GM18858 (cell line): ENCODE measurements around the gene TACC2.

Source experiments
- ATAC-seq: cut with Tn5 transposase; IDR thresholded peaks from one replicate; pipeline ENCODE4 v1.9.1; 2021; ENCODE audit not compliant: unreplicated experiment

Gene TACC2

DNA sequence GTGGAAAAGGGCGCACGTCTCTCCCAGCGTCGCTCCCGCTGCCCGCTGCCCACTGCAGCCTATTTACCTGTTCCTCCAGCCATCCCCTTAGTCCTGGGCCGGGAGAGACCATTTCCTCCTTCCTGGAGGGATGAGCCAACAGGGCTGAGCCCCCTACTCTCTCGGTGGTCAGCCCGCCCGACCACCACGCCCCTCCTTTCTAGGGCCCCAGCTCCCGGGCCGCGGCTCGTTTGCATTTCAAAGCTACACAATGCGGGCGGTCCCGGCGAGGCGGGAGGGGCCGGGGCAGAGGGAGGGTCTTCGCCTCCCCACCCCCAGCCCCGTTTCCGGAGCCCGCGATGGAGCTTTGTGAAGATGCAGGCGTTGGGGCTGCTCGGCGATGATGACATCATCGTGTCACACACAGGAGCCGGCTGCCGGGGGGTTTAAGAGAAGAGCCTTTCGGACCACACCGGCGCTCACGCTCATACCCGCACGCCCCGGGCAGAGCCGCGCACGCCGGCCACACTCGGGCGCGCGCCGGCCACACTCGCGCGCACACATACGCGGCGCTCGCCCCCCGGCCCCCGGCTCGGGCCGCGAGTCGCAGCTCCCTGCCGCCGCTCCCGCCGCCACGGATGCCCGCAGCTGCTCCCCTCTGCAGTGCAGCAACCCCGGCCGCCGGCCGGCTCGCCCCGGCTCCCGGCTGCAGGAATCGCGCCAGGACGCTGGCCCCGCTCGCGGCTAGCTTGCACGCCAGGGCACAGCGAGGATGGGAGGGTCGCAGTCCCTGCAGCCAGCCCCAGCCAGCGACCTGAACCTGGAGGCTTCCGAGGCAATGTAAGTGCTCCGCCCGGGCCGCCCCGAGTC, 174.4 kb downstream of the TACC2 start:
- ATAC-seq = no peak

DNA sequence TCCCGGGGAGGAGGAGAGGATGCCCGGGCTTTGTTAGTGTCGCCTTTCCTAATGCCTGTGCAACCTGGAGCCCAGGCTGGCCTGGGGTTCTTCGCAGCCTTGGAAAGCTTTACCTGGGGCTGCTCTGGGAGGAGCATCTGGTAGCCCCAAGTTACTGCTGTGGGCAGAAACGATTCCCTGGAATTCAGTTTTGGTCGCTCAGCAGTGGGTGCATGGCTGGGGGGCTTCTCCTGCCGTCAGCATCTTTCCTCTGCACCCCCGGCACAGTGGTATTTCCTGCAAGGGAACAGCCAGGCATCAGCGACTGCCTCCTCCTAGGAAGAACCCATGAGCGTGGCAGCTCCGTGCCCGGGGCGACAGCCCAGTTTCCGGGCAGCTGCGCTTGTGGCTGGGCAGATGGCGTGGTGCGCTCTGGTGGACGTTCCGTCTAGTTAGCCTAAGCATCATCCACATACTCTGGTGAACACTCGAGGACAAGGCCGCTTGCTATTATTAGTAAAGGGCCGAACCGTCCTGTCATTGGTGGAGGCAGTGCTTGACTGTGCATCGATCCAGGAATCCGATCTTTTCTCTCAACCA, 175.1 kb downstream of the TACC2 start:
- no peak for ATAC-seq

DNA sequence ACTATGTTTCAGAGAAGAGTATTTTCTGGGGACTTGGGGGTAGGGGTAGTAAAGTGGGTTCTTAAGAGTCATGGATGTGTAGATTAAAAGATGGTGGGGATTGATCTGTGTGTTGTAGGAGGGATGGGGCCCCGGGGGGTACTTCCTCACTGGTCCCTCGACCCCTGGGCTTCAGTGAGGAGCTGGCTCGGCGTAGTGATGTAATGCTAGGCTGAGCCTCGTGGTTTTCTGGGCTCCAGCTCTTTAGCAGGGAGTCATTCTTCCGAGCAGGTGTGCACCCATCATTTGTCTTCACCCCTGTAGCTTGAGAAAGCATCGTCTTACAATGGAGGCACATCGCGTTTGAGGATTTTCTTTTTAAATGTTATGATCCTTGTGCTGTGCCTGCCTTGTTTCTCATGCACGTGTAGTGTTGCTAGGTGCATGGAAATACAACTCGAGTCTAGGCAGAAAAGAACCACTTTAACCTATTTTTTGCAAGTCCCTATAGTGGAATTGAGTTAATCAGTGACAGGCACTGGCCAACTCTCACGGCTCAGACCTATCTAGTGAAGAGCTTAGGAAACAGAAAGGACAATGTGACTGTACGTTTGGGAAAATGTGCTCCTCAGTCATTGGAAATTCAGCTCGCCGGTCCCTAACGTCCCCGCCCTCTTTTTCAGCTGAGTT, 176.0 kb downstream of the TACC2 start:
- ATAC-seq = no peak

DNA sequence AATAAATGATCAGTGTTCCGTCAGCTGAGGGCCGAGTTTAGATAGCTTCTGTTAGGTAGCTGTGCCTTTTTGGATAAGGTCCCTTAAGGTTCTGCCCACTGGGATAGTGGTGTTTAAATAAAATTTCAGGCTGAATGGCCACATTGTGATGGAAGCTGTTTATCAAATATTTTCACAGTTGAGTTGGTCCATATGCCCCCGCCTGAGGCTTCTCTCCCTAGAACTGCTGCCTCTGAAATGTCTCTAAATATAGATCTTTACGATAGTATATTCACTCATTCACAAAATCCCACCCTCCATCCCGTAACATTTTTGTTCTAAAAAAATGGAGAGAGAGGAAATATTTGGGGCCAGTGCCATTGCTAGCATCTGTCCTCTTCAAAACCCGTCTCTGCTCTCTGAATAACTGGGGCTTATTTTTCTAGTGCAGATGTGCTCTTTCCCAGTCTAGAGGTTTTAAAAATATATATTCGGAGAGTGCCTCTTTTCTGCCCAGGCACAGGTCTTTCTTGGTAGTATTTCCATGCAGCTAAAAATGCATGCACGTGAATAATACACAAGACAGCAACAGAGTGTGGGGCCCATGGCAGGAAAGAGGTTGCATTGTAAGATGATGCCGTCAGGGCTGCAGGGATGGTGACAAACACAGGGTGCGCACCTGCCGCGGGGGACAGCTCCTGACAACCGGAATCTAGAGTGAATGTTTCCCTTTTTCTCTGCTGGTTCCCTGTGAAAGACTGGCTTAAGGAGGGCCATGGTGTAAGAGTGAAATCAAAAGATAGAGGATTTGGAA, 176.7 kb downstream of the TACC2 start:
- ATAC-seq = no peak

DNA sequence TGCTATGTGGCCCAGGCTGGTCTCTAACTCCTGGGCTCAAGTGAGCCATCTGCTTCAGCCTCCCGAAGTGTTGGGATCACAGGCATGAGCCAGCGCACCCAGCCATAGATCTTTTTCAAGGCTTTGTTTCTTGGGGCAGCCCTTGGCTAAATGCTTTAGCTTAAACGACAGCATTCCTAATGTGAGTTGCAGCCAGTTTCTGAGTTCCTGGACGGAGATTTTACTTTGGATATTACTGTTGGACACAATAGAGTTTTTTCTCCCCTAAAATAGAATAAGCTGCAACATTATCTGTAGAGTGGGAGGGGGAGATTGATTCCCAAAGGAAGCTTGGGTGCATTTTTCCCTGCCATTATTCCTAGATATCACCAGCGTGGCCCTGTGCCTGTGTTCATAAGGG, 179.1 kb downstream of the TACC2 start:
- no peak for ATAC-seq

DNA sequence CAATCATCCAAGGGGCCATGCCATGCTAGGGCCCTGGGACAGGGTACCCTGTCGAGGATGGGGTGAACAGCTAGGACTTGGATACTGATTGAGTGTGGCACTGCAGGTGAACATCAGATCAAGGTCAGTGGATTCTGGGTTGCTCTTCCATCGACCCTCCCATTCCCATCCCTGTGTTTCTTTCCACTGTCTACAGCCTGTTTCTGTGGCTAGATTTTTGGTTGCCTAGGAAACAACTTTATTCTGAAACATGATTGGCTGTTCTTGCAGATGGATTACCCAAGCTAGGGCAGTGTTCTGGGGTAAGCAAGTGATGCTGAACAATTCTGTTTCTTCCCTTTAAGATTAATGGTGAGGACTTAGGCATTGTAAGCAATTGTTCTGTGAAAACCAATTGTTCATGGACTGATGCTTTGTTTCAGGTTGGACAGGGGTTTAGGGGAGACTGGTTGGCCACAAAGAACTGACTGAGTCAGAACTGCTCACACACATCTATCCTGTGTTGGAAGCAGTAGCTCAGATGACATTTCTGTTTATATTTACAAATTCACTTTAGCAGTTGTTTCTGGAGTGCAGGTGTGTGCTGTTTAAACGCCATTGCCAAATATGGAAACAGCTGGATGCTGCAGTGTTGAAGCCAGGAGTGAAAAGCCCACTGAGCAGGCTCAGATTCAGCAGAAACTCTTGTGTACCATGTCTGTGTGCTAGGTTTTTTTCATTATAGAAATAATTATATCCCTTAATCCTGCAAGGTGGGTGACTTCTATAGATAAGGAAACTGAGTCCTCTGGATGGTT, 179.8 kb downstream of the TACC2 start:
- no peak for ATAC-seq

DNA sequence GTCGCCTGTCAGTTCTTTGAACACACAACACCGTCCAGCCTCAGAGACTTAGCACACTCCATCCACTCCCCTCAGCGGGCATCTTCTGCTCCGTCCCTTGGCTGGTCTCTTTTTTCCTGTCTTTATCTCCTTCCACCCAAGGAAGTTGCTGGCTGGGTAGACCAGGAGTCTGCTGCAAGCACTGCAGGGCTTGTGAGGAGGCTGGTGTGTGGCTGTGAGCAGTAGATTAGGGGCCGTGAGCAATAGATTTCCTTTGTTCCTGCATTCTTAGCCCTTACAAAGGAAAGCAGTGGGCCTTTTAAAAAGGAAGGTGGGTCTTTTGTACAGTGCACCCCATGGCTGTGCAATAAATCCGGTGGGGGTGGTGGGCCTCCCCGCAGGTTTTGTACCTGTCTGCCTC, 181.8 kb downstream of the TACC2 start:
- no peak for ATAC-seq

DNA sequence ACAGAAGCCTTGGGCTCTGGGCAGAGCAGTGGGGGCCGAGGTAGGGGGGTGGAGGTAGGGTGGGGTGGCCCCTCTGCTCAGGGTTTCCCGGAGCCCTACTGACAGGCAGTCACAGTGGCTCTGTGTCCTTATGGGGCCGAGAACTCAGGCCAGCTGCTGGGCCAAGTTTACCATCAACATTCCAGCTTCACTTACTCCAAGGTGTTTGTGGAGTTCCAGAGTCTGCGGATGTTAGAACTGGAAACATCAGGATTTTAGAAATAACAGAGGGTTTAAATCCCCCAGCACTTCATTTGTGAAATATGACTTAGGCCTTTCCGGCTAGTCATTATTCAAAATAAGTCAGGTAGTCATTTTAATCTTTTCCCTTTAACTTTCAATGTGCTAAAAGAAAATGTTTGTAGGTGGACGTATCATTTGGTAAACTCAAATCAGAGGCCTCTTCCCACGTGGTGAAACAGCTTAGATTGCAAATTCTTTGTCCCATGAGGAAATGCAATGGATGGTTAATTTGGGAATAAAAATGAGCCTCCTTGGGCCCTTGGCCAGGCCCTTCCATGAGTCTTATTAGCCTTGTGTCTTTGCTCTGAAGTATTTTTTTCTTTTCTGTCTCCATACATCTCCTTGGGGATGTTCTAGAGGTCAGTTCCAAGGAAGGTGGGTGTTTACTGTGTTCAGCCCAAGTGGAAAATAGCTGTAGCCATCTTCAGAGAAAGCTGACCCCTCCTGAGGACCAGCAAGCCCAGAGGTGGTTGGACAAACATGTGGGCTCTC, 182.5 kb downstream of the TACC2 start:
- no peak for ATAC-seq

DNA sequence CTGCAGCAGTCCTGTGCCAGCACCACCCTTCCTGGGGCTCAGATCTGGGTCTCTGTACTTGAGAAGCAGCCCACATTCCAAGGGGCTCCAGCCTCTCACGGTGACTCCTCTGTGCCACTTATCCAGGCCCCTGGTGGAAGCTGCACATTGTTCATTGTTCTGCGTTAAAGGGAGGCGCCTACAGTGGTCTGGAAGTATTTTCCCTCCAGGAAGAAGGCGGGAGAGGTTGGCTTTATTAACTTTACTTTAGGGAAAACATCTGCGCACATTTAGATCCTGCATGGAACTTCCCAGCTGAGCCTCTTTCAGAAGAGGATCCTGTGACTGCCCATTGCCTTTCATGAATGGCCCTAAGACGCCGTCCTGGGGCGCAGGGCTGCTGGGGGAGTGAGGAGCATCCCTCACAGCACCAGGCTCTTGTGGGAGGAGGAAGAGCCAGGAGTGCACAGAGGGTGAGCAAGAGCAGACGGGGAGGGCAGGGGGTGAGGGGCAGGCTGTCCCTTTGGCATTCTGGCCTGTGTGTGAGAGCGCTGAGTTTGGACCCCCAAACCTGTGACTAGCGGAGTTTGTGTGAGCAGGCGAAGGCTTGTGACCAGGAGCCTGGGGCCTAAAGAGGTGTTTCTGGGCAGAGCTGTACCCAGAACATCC, 183.5 kb downstream of the TACC2 start:
- no peak for ATAC-seq

DNA sequence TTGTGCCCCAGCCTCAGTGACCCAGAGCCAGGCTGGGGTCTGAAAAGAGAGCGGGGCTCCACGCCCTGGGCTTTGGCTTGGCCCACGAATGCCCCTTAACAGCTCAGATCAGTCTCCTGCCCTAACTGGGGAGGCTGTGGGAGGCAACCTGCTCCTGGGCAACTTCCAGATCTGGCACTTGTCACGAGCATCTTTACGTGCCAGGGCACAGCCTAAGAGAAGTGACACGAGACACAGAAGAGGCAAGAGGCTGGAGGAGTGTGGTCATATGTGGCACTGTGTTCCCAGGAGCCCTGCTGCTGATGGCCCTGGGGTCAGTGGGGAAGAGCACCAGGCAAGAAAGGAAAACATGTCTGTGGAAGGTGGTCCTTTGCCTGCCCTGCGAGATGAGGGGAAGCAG, 184.4 kb downstream of the TACC2 start:
- ATAC-seq = no peak

DNA sequence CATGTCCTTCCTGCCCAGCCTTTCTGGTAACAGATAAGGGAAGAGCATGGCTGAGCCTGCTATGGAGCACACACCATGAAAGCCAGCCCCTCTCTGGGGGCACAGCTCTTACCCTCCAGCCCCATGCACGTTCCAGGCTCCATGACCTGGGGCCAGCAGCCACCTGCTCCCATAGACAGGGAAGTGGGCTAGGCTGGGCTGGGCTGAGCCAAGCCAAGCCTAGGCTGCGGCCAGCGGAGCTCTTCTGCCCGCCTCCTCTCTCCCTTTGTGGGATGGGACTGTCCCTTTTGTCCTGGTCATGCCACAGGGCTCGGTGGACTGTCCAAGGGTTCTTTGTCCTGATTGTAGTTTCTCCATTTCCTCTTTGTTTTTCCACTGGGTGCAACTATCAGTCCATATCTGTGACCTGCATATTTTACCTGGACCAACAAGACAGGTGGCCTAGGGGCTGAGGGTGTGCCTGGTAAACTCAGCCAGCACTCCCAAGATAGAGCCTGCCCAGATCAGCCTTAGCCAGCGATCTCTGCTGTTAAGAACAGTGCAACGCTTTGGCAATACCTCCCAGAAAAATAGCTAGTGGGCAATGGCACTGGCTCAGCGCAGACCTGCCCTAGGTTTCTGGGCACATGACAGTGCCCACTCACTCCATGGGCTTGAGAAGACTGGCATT, 184.9 kb downstream of the TACC2 start:
- ATAC-seq = no peak

DNA sequence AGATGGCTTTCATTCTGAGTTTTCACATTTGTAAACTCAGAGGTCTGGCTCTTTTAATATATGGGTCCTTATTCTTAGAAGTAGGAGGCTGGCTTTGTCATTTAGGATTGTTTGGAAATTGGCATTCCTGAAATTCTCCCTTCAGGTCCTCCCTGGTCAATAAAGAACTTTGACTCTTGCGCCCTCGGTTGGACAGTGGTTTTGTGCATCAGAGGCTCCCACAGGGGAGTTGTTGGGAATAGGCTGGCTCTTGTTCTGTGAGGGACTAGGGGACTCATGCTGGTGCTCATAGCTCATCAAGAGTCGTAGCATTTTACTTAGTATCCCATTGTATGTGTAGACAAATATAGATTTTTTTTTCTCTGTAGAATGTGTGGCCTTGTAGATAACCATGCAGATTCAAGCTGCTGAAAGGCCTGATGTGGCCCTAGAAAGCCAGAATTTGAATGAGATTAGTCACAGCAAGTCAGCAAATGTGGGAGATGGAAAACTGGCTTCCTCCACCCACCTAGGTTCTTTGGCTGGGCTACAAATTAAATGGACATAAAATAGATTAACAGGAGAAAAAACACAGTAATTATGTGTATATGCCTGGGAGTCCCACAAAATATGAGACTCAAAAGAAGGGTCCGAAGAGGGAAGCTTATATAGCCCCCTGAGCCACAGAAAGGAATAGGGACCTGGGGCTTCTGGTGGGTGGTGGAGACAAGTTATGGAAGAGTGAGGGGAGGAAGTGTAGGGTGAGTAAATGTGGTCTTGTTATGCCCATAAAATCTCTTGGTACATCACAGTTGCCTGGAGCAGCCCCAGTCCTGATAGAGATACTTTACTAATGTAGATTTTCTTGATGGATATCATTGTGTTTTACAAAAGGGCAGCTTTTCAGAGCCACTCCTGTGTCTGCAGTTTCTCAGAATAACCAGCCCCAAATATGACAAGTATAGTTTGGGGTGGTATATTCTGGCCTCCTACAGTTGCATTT, 187.6 kb downstream of the TACC2 start:
- ATAC-seq = no peak

DNA sequence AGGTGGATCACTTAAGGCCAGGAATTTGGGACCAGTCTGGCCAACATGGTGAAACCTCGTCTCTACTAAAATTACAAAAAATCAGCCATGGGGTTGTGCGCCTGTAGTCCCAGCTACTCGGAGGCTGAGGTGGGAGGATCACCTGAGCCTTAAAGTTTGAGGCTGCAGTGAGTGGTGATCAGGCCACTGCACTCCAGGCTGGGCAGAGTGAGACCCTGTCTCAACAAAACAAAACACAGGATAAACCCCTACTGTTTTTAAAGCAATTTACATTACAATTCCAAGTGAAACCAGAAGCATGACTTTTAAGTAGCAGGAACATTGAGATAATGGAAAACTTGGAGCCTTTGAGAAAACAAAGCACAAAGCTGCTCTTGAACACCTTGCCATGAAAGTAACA, 189.7 kb downstream of the TACC2 start:
- ATAC-seq = no peak

DNA sequence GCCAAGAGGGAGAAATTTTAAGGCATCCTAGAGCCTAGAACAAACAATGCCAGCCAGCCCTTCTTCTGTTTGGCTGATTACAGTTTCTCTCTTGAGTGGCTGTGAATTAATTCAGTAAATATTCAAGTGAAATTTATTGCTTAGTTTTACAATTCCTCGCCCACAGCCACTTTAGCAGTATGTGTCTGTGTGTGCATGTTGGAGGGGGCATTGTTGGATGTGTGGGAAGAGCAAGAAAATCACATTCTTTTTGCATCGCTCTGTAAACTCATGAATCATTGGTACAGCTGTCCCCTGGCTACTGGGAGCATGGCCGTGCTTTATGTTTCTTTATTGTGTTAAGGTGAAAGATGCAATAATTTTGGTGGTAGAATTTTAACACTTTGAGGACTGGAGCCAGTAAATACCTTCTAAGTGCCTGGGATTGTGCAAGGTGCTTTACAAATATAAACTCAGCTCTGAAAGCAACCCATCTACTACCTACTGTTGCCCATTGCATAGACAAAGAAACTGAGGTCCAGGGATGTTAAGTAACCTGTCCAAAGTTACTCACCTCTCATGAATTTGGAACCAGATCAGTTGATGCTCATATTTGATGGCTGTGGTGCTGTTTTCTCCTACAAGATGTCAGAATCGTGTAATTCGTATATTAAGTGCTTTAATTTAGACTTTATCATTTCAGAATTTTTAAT, 192.2 kb downstream of the TACC2 start:
- no peak for ATAC-seq

DNA sequence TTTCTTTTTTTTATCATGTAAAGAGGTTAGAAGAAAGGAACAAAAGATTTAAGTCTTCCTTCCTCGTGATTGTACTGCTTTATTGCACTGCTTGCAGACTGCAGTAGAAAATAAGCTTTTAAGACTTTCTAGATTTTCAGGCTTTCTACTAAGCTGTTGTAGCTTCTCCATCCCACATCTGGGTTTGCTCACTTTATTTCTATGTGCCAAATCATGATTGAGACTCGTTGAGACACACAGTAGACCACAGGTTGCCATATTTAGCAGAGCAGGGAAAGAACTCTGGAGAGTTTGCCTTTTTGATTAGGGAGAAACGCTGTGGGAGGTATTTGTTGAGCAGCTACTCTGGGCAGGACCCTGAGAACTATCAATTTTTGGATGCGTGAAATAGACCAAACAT, 192.9 kb downstream of the TACC2 start:
- no peak for ATAC-seq

DNA sequence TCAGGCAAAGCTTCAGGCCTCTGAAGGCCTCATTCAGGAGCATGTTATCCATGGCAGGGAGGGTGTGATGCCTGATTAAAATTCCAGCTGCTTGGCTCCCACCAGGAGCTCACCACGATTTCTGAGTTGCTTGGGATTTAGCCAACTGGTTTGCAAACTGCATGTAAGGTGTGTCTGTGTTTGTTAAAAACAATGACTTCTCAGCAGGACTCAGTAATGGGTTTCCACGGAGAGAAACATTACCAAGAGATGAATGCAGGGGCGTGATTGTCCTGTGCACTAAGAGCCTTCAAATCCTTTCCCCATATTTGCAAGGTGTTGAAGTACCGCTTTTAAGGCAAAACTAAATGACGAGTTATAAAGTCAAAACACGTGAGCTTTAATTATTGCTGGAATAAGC, 193.3 kb downstream of the TACC2 start:
- ATAC-seq = no peak

DNA sequence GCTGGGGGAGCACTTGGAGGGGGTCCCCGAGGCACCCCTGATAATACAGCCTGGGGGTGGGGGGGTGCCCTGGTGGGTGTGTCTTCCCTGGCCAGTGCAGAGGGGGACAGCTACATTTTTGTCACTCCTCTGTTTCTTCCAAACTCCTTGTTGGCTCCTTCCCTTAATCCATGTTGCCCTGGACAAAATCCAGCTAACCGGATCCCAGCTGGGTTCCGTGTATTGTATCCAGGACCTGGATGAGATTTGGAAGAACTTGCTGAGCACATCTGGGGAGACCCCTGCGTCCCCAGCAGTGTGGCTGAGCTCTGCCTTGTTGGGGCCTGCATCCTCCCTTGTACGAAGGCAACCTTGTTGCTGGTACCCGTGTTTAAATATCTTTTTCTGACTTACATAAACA, 195.3 kb downstream of the TACC2 start:
- ATAC-seq = no peak
